Peyer's patch (tissue), 4 donors: ENCODE measurements around the gene CCDC85A. TPM values are rescaled to one million over a fixed set of nuclear protein-coding genes. Genes with fewer than 3 reads are reported as not detected.

Experiments
- DNase-seq, 3 donors: peaks; one replicate each; pipeline ENCODE4 v3.0.0-alpha.2; 2017 to 2019
- H3K27ac ChIP-seq, 4 donors: fragments of 200-600 bp; sonication (generic); one replicate each; pipeline ENCODE4 v1.5.1; 2016 to 2019
- H3K27me3 ChIP-seq, 2 donors: fragments of 200-600 bp; sonication (generic); one replicate each; pipeline ENCODE4 v1.5.1; 2019
- H3K36me3 ChIP-seq, 3 donors: fragments of 200-600 bp; sonication (generic); one replicate each; pipeline ENCODE4 v1.5.1; 2016 to 2019
- H3K4me1 ChIP-seq, 4 donors: fragments of 200-600 bp; sonication (generic); one replicate each; pipeline ENCODE4 v1.5.1; 2016 to 2019
- H3K4me3 ChIP-seq, 4 donors: fragments of 200-600 bp; sonication (generic); 1 replicate in 3 of 4; 2 replicates in 1 of 4; pipeline ENCODE4 v1.5.1; 2016 to 2019; ENCODE audit warnings: mild to moderate bottlenecking in 1 of 4
- H3K9me3 ChIP-seq, 4 donors: fragments of 200-600 bp; sonication (generic); one replicate each; pipeline ENCODE4 v1.5.1; 2016 to 2019; ENCODE audit warnings: mild to moderate bottlenecking in 1 of 4
- POLR2A ChIP-seq, 2 donors: fragments of 450-650 bp; IDR thresholded peaks; one replicate each; pipeline ENCODE4 v1.5.1; 2017; ENCODE audit warnings: antibody characterized with exemption in 2 of 2, mild to moderate bottlenecking in 2 of 2, moderate library complexity in 2 of 2
- total RNA-seq, 4 donors: library from RNA; depleted of rRNA; stranded (reverse); fragments of >200 nt; gene quantifications; one replicate each; pipeline ENCODE4 v1.1.0, GENCODE V29; 2016
- TF ChIP-seq, protein P1 (sequence below), 6 experiments: fragments of 450-650 bp in 4 of 6; fragments of 200-600 bp in 2 of 6; sonication (generic) in 1 of 6; IDR thresholded peaks; one replicate each; pipeline ENCODE4 v1.5.1; 2017 to 2019; ENCODE audit warnings: antibody characterized with exemption in 6 of 6, mild to moderate bottlenecking in 3 of 6, moderate library complexity in 1 of 6

Gene CCDC85A
- total RNA-seq, 4 donors from 2014 or later: 1.1 to 1.7 (median 1.1) TPM; not detected in 1

DNA sequence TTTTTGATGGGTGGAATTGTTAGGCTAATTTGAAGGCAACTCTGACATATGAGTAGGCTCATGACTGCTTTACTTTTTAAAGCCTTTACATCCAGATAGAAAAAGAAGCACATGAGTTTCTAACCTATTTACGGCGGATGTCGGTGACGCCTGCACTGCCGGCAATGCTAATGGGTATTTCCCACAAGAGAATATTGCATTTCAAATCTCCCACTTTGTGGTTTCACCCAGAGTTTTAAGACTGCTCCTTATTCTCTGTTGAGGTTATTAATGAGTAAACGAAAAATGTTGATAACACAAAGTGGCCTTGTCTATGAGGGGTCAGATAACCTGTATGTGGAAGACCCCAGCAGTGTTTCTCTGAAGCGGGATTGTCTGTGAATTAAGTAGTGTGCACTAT lies 14.0 kb downstream of the CCDC85A start:
- Histone ChIP-seq H3K36me3 (no peaks in the 10 kb centered on the region), H3K27ac (no peak overlapping the region), H3K4me3 (no peak overlapping the region), H3K27me3 (no peaks in the 10 kb centered on the region), H3K9me3 (no peaks in the 10 kb centered on the region), H3K4me1 (no peaks in the 10 kb centered on the region)
- TF ChIP-seq POLR2A (IDR thresholded peaks at IDR 0.05): no peak
- TF ChIP-seq, protein P1, sequence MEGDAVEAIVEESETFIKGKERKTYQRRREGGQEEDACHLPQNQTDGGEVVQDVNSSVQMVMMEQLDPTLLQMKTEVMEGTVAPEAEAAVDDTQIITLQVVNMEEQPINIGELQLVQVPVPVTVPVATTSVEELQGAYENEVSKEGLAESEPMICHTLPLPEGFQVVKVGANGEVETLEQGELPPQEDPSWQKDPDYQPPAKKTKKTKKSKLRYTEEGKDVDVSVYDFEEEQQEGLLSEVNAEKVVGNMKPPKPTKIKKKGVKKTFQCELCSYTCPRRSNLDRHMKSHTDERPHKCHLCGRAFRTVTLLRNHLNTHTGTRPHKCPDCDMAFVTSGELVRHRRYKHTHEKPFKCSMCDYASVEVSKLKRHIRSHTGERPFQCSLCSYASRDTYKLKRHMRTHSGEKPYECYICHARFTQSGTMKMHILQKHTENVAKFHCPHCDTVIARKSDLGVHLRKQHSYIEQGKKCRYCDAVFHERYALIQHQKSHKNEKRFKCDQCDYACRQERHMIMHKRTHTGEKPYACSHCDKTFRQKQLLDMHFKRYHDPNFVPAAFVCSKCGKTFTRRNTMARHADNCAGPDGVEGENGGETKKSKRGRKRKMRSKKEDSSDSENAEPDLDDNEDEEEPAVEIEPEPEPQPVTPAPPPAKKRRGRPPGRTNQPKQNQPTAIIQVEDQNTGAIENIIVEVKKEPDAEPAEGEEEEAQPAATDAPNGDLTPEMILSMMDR (IDR thresholded peaks at IDR 0.05): no peak
- DNase-seq: no peak

DNA sequence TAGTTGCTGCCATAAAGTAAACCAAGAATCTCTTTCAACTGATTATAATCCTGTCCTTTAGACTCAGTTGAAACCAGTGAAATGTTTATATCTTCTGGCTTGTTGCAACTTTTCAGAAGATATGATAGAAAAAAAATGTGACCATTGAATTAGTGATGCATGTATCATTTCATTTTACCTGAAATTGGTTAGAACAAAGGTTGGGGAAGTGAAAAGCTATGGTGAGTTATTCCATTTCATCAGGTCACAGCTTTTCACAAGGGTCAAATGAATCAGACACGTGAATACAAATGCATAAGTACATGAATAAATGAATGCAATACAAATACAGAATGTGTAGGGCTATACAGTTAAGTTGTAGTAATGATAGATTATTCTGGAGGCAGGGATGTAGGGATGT lies 15.1 kb downstream of the CCDC85A start:
- H3K27me3 ChIP-seq: no peaks in the 10 kb centered on the region
- DNase-seq: no peak
- H3K27ac ChIP-seq: no peak overlapping the region
- H3K4me3 ChIP-seq: no peak overlapping the region
- no peaks in the 10 kb centered on the region for H3K4me1 ChIP-seq
- no peaks in the 10 kb centered on the region for H3K9me3 ChIP-seq
- TF ChIP-seq, protein P1 (IDR thresholded peaks at IDR 0.05): no peak
- no peaks in the 10 kb centered on the region for H3K36me3 ChIP-seq

DNA sequence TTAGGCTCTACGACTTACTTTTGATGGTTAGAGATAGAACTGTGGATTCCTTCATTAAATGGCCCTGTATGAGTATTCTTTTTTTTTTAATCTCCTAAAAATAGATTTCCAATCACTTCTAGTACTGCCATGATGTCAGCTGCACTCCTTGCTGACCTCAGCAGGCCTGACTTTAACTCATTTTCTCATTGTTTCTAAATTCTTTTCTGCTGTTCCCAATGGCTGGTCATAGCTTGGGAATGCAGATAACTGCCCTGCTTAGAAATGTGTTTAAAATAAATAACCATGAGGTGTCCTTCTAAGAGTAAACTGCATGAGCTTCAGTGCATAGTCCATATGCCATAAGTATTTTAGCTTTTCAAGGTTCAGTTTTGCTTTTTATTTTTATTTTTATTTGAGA lies 15.7 kb downstream of the CCDC85A start:
- Histone ChIP-seq H3K27me3 (no peaks in the 10 kb centered on the region), H3K4me3 (no peak overlapping the region), H3K4me1 (no peaks in the 10 kb centered on the region), H3K27ac (no peak overlapping the region), H3K9me3 (no peaks in the 10 kb centered on the region), H3K36me3 (no peaks in the 10 kb centered on the region)
- no peak for TF ChIP-seq POLR2A (IDR thresholded peaks at IDR 0.05)
- TF ChIP-seq, protein P1 (IDR thresholded peaks at IDR 0.05): no peak
- no peak for DNase-seq

DNA sequence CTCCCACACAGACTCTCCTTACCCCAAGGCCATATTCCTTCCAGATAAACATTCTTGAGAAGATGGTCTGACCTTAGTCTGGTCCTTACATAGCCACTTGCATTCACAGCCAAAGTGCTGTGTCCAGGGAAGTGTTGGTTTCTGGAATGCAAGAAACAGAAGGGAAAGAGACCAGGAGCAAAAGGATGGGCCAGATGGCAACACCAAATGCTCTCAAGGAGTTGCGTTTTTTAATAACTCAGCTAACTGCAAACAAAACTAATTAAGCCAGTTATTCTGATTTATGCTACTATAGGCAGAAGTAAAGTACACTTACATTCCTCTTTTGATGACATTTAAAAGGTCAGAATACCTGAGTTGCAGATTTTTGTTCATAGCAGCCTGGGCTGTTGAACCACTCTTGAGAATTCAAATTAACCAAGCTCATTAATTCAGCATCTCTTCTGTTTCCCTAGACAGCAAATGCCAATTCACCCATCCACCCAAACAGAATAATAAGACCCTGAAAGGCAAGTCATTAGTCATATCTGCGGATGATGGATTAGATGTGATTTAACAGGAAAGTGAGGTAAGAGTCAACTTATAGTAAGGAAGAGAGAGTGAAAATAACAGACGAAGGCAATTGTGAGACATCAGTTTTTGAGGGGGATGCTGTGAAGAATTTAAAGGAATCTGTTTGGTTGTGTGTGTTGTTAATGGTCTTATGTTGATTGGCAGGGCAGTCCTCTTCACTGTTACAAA lies 18.8 kb downstream of the CCDC85A start:
- Histone ChIP-seq H3K36me3 (no peaks in the 10 kb centered on the region), H3K27me3 (no peaks in the 10 kb centered on the region), H3K9me3 (no peaks in the 10 kb centered on the region), H3K27ac (no peak overlapping the region), H3K4me1 (no peaks in the 10 kb centered on the region), H3K4me3 (no peak overlapping the region)
- DNase-seq: no peak
- no peak for TF ChIP-seq POLR2A (IDR thresholded peaks at IDR 0.05)
- TF ChIP-seq, protein P1 (IDR thresholded peaks at IDR 0.05): no peak

DNA sequence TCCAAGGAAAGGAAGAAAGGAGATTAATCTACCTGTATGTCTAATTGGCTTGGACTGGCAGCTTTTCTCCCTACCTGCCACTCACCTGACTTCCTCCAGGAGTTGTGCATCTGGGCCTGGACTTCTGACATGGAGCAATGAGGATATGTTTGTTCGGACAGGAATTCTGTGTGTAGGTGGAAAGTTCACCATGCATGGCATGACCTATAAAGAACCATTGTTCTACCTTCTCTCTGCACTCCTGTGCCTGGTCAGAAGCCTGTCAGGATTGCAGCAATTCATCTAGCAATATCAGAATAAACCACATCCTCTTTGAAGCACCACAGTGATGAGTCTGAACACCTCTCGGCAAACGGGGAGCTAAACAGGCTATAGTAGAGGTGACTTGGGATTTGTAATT lies 20.8 kb downstream of the CCDC85A start:
- TF ChIP-seq, protein P1 (IDR thresholded peaks at IDR 0.05): no peak
- no peak for TF ChIP-seq POLR2A (IDR thresholded peaks at IDR 0.05)
- no peaks in the 10 kb centered on the region for H3K27me3 ChIP-seq
- no peaks in the 10 kb centered on the region for H3K36me3 ChIP-seq
- no peak for DNase-seq
- no peak overlapping the region for H3K27ac ChIP-seq
- no peak overlapping the region for H3K4me3 ChIP-seq
- no peaks in the 10 kb centered on the region for H3K4me1 ChIP-seq
- H3K9me3 ChIP-seq: no peaks in the 10 kb centered on the region
